Measurements from ENCODE around the gene BTBD1. TPM values are rescaled to one million over a fixed set of nuclear protein-coding genes. Genes with fewer than 3 reads are reported as not detected.

Gene BTBD1
- total and polyA plus RNA-seq, 2 experiments from 2014 or later, result 43.8 to 91.0 TPM

DNA sequence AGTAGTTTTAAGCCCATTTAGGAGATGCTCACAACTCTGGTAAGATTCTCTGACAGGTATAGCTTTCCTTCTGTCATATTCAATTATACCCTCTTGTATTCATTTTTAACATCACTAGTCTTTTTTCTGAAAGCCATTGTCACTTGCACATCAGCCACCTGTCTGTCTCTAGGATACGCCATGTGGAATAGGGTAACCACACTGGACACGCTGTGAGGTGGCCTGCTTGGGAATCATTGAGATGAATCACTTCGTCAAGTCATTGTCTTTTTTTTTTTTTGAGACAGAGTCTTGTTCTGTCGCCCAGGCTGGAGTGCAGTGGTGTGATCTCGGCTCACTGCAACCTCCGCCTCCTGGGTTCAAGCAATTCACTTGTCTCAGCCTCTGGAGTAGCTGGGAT is 47.8 kb upstream of the BTBD1 start:
- Histone ChIP-seq H3K4me1 (ENCODE audit: insufficient read depth) (no peaks in the 10 kb centered on the region), H3K79me2 (no peaks in the 10 kb centered on the region), H3K27me3 (peaks cover 9% of the 10 kb centered on the region), H3K36me3 (replicated peaks; ENCODE audit: insufficient read depth, low read depth) (no peaks in the 10 kb centered on the region), H3K9me3 (ENCODE audit: low read depth) (no peaks in the 10 kb centered on the region), H3K4me2 (no peak overlapping the region), H3K27ac (no peak overlapping the region), H3K9me2 (replicated peaks; ENCODE audit: insufficient read depth) (no peaks in the 10 kb centered on the region), H3K4me3 (no peak overlapping the region), H2AFZ (no peak overlapping the region), H4K20me1 (ENCODE audit: insufficient read depth, poor library complexity, severe bottlenecking) (no peaks in the 10 kb centered on the region)
- DNase-seq (ENCODE audit: low spot score), result no peak
- no peak for TF ChIP-seq EZH2phosphoT487 (IDR thresholded peaks at IDR 0.05; ENCODE audit: low read depth, severe bottlenecking, unreplicated experiment)
- TF ChIP-seq, protein P1, sequence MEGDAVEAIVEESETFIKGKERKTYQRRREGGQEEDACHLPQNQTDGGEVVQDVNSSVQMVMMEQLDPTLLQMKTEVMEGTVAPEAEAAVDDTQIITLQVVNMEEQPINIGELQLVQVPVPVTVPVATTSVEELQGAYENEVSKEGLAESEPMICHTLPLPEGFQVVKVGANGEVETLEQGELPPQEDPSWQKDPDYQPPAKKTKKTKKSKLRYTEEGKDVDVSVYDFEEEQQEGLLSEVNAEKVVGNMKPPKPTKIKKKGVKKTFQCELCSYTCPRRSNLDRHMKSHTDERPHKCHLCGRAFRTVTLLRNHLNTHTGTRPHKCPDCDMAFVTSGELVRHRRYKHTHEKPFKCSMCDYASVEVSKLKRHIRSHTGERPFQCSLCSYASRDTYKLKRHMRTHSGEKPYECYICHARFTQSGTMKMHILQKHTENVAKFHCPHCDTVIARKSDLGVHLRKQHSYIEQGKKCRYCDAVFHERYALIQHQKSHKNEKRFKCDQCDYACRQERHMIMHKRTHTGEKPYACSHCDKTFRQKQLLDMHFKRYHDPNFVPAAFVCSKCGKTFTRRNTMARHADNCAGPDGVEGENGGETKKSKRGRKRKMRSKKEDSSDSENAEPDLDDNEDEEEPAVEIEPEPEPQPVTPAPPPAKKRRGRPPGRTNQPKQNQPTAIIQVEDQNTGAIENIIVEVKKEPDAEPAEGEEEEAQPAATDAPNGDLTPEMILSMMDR (IDR thresholded peaks at IDR 0.05; ENCODE audit: poor library complexity), result no peak
- no peak for TF ChIP-seq EZH2 (IDR thresholded peaks at IDR 0.05; ENCODE audit: borderline replicate concordance)
- WGBS (ENCODE audit: low lambda C conversion rate, missing lambda C conversion rate), result 94% methylated on average over 6 of the region's 6 CpGs

DNA sequence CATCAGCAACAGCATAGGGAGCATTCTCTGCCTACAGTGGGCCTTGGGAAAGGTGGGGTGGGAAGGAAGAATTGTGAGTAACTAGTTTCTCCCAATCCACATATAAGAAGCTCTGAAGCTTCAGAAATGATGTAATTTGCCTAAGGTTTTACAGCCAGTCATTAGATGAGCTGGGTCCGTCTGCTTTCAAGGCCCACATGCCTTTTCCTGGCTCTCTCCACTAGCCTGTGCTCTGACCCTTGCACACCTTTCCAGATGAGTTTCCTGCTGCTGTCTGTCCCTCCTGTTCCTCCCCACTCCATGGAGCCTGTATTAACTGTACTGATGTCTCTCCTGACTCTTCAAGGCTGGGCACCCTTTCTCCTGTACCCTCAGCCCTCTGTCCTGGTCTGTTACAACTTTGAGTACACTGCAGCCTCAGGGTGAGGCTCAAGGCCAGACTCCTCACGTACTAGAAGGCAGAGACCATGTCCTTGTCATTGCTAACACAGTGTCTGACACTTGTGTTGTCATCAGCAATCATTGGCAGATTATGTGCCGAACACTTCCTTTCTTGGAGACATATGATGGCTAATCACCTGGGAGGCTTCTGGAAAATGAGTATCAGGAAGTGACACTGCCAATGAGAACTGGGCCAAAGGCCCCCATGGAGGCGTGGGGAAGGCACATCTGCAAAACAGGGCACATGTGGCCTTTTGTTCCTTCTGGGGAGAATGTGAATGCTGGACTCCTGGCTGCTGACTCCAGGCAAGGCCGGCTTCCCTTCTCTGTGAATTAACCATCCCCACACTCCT is 47.0 kb upstream of the BTBD1 start:
- H3K4me1 ChIP-seq (ENCODE audit: insufficient read depth), result no peaks in the 10 kb centered on the region
- H3K79me2 ChIP-seq, result no peaks in the 10 kb centered on the region
- TF ChIP-seq EZH2phosphoT487 (IDR thresholded peaks at IDR 0.05; ENCODE audit: low read depth, severe bottlenecking, unreplicated experiment), result no peak
- TF ChIP-seq EZH2 (IDR thresholded peaks at IDR 0.05; ENCODE audit: borderline replicate concordance), result no peak
- TF ChIP-seq, protein P1 (IDR thresholded peaks at IDR 0.05; ENCODE audit: poor library complexity), result no peak
- no peaks in the 10 kb centered on the region for H4K20me1 ChIP-seq (ENCODE audit: insufficient read depth, poor library complexity, severe bottlenecking)
- H2AFZ ChIP-seq, result no peak overlapping the region
- H3K27me3 ChIP-seq, result peaks cover 17% of the 10 kb centered on the region
- no peak overlapping the region for H3K4me2 ChIP-seq
- H3K36me3 ChIP-seq (replicated peaks; ENCODE audit: insufficient read depth, low read depth), result no peaks in the 10 kb centered on the region
- H3K9me3 ChIP-seq (ENCODE audit: low read depth), result no peaks in the 10 kb centered on the region
- H3K9me2 ChIP-seq (replicated peaks; ENCODE audit: insufficient read depth), result no peaks in the 10 kb centered on the region
- H3K27ac ChIP-seq, result no peak overlapping the region
- DNase-seq (ENCODE audit: low spot score), result no peak
- H3K4me3 ChIP-seq, result no peak overlapping the region
- 85% methylated on average over 5 of the region's 5 CpGs for WGBS (ENCODE audit: low lambda C conversion rate, missing lambda C conversion rate)

DNA sequence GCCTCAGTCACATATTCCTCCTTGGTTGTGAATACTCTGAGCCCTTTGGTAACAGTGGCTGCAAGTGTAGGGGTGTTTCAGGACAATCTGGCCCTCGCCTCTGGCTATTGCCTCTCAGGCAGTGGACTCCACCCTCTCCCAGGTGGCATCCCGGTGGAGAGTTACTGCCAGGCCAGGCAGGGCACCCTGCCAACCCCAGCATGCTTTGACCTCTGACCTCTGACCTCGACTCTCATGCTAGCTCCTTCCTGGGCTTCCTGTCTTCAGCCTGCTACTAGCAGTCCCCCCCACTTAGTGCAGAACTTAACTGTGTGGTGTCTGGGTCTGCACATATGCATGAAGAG is 45.9 kb upstream of the BTBD1 start:
- no peak overlapping the region for H2AFZ ChIP-seq
- DNase-seq (ENCODE audit: low spot score), result no peak
- no peaks in the 10 kb centered on the region for H4K20me1 ChIP-seq (ENCODE audit: insufficient read depth, poor library complexity, severe bottlenecking)
- H3K4me1 ChIP-seq (ENCODE audit: insufficient read depth), result no peaks in the 10 kb centered on the region
- TF ChIP-seq, protein P1 (IDR thresholded peaks at IDR 0.05; ENCODE audit: poor library complexity), result no peak
- TF ChIP-seq EZH2 (IDR thresholded peaks at IDR 0.05; ENCODE audit: borderline replicate concordance) (no peak), EZH2phosphoT487 (IDR thresholded peaks at IDR 0.05; ENCODE audit: low read depth, severe bottlenecking, unreplicated experiment) (no peak)
- H3K27me3 ChIP-seq, result peaks cover 29% of the 10 kb centered on the region
- H3K9me3 ChIP-seq (ENCODE audit: low read depth), result no peaks in the 10 kb centered on the region
- no peak overlapping the region for H3K27ac ChIP-seq
- no peaks in the 10 kb centered on the region for H3K36me3 ChIP-seq (replicated peaks; ENCODE audit: insufficient read depth, low read depth)
- H3K4me2 ChIP-seq, result no peak overlapping the region
- no peaks in the 10 kb centered on the region for H3K79me2 ChIP-seq
- H3K4me3 ChIP-seq, result no peak overlapping the region
- no peaks in the 10 kb centered on the region for H3K9me2 ChIP-seq (replicated peaks; ENCODE audit: insufficient read depth)
- WGBS (ENCODE audit: low lambda C conversion rate, missing lambda C conversion rate), result 81% methylated on average over 3 of the region's 3 CpGs

Measured in hepatocyte (in vitro differentiated cells).